ENCODE data around the gene ISM1. TPM values are rescaled to one million over a fixed set of nuclear protein-coding genes. Genes with fewer than 3 reads are reported as not detected.
A peak's percentile ranks its signal among the peaks of the same experiment; 100 is the strongest.

ISM1 gene
- total RNA-seq, 1 experiment from 2014 or later = 0.11 TPM

DNA sequence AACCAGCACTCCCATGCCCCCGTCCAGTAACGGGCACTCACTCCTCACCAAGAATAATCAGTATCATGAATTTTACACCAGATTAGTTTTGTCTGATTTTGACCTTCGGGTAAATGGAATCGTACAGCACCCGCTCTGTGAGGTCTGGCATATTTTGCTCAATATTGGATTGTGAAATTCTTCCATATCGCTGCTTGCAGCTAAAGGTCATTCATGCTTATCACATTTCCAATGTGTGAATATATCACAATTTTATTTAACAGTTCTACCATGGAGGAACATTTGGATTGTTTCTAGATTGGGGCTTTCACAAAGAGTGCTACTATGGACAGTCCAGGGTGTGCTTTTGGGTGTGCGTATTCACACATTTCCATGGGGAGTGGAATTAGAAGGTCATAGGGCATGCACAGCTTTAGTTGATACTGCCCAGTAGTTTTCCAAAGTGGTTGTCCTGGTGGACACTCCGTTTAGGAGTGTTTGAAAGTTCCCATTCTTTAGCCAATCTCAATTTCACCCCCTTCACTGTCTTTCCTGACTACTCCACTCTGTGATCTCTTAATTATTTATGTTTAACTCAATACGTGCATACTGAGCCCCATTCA lies 86.6 kb downstream of the ISM1 start:
- DNase-seq (ENCODE audit: low read depth) = no peak

DNA sequence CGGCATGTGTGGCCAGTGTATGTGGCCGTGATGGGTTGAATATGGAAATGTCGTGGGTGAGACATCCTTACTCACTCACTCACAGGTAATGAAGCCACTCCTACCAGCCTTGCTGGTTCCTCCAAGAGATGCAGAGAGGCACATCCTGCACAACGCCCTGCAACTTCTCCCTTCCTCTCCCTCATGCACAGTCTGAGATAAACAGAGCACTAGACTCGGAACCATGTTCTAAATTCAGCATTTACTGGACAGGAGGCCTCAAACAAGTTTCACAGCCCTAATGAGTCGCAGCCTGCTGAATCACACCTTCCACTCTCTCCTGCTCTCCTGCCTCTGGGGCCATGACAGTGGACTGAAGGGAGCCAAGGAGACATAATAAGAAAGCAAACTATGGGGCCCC lies 91.2 kb downstream of the ISM1 start:
- no peak for DNase-seq (ENCODE audit: low read depth)

DNA sequence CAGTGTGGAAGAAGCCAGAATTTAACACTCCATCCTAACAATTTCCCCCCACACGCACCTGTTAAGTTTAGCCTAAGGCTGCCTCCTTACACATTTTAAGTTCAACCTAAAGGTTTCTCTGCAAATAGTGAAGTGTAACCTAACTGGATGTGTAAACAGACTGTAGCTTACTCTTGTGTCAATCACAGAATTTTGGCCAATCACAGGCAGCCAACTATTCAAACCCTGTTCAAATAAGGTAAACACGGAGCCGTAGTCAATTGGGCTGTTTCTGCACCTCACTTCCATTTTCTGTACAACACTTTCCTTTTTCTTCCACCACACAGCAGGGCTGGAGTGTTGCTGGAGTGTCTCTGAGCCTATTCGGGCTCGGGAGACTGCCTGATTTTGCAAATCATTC lies 92.1 kb downstream of the ISM1 start:
- DNase-seq (ENCODE audit: low read depth) = no peak

DNA sequence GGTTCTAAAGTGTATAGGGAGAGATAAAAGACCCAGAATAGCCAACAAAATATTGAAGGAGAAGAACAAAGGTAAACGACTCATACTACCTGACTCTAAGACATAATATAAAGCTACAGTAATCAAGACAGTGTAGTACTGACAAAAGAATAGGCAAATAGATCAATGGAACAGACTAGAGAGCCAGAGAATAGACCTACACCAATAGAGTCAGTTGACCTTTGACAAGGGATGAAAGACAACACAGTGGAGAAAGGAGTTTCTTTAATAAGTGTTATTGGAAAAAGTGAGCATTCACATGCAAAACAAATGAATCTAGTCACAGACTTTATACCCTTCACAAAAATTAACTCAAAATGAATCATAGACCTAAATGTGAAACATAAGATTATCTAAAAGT lies 96.4 kb downstream of the ISM1 start:
- no peak for DNase-seq (ENCODE audit: low read depth)

DNA sequence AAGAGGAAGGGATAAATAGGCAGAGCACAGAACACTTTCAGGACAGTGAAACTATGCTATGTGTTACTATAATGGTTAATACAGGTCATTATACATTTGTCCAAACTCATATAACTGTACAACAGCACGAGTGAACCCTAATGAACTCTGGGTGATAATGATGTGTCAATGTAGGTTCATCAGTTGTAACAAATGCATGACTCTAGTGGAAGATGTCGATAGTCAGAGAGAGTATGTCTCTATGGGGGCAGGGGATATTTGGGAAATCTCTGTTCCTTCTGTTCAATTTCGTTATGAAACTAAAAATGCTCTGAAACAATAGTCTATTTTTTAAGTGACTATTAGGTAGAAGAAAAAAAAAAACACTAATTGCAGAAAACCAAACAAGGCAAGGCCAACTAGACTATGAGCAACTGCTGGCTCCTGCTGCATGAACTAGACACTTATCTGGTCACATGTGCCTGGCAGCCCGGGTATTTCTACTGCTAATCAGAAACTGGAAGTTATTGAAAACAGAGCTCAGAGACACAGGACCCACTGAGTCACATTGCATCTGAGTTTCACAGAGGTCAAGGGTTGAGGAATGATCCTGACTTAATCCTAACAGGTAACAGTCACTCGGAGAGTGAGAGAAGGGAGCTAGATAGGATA lies 97.9 kb downstream of the ISM1 start:
- DNase-seq (ENCODE audit: low read depth) = no peak

DNA sequence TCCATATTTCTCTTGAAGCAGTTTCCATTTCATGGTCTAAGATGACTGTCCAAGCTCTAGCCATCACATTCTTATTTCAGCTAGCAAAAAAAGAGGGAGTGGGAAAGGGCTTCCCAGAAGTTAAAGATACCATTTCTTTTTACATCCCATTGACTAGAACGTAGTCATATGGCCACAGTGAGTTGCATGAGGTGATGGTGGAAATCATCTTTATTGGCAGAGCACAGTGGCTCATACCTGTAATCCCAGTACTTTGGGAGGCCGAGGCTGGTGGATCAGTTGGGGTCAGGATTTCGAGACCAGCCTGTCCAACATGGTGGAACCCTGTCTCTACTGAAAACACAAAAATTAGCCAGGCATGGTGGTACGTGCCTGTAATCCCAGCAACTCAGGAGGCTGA lies 99.6 kb downstream of the ISM1 start:
- DNase-seq (ENCODE audit: low read depth) = no peak

DNA sequence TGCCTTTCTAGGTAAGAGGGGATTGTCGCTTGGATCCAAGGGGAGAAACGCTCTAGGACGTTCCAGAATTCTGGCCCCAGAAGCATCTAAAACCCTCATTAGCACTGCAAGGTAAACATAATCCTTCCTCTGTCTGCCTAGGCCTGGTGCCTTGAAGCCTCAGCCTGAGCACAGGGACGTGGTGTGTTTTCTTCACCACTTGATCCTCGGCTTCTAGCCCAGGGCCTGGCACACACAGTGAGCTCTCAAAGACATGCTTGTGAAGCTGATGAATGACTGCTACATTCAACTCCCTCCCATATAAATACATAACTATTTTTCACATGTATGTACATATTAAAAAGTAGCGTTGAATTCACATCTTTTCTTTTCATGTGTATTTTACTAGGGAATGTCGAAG lies 100.3 kb downstream of the ISM1 start:
- DNase-seq (ENCODE audit: low read depth) = no peak

DNA sequence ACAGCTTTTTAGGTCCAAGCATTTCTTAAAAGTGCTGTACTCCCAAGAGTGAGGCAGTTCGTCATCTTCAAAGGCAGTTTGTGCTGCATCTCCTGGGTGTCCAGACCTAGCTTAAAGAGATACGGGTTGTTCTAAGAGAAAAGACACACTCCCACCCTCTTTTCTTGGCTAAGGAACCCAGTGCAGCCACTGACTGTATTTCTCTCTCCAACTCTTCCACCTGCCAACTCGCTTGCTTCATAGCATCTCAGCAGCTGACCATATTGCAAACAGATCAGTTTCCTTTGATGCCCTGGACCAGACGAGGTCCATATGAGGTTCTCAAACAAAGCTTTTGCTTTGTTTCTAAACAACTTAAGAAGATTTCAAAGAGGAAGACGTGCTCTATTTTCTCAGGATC lies 101.1 kb downstream of the ISM1 start:
- no peak for DNase-seq (ENCODE audit: low read depth)

DNA sequence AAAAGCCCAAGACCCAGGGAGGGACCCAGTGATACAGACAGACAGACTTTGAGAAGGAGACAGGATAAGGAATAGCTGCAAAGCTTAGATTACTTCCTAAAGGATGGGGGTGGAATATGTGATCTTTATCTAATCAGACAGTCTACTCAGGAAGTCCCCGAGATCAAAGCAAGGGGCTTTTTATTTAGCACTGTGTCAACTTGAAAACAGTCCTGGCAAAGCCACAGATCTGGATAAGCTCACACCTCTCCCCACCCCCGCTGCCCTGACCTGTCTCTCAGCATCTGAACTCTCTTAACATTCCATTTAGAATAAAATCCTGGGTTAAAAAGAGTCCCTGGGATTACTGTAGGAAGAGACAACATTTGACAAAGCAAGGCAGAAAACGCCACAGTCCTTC lies 101.5 kb downstream of the ISM1 start:
- DNase-seq (ENCODE audit: low read depth) = no peak

DNA sequence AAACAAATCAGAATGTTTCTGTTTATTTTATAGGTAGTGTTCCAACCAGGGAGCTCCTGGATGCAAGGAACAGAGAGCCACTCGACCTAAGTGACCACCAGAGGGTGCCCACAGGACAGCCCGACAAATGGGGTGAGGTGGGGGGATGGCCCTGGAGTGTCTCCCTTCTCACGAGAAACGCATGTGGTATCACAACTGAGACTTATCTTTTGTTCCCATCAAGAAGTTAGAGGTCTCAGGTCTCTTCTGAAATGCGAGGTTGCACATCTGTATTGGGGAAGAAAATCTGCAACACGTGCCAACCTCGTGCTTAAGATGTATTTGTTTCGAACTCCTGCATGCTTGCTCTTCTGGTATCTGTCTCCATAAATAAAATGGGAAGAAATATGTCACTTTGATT lies 104.0 kb downstream of the ISM1 start:
- peak; percentile 42 for DNase-seq (ENCODE audit: low read depth)

DNA sequence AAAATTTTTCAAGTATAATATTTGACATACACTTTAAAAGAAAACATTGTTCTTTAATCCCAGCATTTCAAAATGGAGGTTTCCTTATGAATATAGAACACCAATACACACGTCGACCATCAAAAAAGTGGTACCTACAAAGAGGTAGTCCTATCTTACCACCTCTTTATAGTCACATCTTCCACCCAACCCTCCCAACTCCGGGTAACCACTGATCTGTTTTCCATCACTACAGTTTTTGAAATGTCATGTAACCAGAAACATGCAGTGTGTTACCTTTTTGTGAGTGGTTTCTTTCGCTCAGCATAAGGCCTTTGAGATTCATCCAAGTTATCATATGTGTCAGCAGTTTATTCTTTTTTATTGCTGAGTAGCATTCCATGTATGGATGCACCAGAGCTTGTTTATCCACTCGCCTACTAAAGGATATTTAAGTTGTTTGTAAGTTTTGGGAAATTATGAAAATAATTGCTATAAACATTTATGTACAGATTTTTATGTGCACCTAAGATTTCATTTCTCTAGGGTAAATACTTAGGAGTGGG lies 104.8 kb downstream of the ISM1 start:
- DNase-seq (ENCODE audit: low read depth) = no peak

DNA sequence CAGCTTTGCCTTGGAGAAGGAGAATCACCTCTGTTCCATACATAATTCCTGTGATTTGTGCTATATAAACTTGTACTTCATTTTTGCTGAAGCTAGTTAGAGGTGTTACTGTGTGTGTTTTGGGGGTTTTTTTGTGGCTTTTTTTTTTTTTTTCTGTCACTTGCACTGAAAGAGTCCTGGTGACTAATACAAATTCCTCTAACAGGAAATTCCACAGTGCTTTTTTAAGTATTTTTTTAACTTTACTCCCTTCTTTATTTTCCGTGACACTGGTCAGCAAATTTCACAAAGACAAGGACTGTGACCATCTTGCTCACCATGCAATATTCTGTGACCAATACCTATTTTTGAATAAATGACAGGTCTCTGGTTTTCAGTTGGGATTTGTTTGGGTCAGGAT lies 110.5 kb downstream of the ISM1 start:
- peak; percentile 40 for DNase-seq (ENCODE audit: low read depth)

DNA sequence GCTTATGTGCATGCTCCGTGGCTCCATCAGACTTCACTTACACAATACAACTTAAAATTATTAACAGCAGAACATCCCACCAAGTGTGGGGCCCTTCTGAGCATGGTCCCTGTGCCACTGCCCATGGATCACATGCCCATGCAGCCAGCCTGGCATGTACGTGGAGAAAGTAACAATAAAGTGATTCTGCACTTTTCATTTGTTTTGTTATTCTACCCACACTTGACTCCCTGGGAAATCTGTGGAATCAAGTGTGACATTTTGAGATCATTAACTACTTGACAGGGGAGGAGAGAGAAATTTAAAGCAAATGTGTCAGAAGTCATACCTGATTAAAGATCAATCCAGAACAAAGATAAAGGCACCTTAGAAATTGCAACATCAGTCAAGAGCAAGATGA lies 112.0 kb downstream of the ISM1 start:
- DNase-seq (ENCODE audit: low read depth) = no peak

DNA sequence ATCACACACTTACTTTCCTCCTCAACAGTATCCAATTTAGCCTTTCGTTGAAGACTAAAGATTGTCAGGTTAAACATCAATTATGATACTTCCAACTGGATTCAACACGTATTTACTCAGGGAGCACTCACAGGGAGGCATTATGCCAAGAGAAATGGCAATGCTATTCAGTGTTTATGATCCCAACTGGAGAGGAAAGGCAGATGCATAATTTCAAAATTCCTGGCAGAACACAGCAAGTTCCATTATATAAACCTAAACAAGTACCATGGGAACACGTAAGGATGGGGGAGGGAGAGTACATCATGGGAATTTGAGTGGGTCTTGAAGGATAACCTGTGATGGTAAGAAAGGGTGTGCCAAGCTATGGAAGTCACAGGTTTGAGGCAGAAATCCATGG lies 112.7 kb downstream of the ISM1 start:
- no peak for DNase-seq (ENCODE audit: low read depth)

DNA sequence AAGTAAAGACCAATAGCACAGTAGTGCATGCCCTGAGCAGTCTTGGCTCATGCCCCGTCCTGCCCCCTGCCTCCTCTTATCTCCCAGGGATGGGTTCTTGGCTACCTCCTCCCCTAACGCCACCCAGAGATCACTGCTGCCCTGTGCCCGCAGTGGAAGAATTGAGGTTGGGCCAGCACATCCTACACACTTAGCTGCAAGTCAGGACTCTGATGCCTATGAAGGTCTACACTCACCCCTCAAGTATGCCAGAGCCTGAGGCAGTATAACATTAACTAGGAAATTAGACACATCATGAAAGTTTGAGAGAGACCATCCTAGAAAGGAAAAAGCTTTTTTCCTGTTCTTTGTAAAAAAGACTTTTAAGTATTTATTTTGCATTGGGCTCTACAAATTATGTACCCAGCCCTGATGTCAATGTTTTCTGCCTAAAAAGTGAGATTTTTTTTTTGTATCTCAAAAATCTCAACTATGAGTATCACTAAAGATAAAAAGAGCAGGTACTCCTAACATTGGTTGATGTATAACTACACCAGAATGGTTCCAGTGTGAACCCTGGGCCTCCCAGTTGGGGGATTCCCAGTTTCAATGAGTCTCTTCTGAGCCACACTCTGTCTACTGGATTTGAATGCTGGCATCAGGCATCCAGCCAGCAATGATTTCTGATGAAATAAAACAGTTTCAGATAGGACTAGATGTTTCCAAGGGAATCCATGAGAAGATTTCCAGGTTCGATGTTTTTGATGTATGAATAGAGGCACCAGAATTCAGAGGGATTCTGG lies 115.4 kb downstream of the ISM1 start:
- no peak for DNase-seq (ENCODE audit: low read depth)

DNA sequence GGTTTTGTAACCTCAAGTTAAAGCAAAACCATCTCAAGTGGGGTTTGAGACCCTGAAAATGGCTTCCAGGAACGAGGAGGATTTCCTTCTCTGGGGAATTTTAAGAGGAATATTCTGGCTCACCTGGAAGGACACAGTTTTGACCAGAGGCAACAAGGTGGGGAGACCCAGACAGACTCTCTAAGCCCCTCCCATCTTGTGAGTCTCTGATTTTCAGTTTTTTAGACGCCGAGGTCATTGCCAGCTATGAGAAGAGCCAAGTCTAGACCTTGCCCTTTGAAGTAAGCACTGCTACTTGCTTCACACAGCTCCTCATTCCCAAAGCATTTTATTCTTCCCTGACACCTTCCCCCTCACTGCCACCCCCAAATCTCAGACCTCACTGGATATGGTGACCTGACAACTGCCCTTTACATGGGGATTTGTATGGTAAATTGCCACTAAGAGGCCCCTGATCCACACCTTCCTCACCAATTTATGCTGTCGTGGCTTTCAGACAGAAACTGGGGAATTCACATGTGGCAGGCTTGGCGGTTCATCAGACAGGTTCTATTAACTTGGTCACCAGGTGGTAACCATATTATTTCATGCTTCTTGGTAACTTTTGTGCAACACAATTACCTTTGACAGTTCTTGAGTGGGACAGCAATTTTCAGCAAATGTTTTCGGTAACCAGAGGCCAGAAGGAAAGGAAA lies 116.2 kb downstream of the ISM1 start:
- no peak for DNase-seq (ENCODE audit: low read depth)

DNA sequence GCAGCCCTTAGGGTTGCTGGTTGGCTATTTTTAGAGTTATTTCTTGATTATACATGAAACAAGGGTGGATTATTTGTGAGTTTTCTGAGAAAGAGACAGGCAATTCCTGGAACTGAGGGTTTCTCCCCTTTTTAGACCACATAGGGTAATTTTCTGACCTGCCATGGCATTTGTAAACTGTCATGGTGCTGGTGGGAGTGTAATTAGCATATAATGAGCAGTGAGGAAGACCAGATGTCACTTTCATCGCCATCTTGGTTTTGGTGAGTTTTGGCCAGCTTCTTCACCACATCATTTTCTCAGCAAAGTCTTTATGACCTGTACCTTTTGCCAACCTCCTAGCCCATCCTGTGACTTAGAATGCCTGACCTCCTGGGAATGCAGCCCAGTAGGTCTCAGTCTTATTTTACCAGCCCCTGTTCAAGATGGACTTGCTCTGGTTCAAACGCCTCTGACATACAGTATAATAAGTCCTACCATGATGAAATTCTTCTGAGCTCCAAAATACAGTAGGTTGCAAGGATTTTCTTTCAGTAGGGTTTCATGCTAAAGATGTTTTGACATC lies 117.1 kb downstream of the ISM1 start:
- DNase-seq (ENCODE audit: low read depth) = no peak

DNA sequence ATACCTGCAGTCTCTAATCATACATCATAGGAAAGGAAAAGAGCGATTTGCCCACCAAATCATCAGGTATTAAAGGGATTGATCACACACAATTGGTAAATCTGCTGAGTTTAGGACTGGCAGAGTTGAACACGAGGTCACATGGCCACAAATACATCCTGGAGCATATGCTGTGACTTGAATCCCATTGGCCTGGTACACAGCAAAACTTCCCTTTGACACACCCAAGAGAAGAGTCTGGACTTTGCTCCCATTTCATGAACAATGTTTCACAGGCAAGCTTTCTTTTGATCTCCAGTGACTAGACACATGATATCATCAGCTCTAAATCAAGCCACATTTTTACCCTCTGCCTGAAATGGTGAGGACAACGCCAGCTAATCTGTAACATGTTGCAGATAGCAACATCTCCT lies 117.9 kb downstream of the ISM1 start:
- no peak for DNase-seq (ENCODE audit: low read depth)

DNA sequence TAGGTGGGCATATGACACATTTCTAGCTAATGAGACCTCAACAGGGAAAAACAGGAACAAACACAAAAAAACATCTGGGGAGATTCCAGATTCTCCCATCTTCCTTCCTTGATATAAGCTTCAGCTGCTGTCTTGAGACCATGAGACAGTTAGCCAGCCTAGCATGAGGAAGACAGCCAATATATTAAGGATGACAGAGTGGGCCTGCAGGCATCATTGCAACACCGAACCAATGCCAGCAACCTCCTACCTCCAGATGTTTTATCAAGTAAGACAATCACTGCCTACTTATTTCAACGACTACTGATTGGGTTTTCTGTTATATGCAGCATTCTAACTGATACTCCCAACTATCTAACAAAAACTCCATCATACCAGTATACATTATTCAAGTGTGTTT lies 119.0 kb downstream of the ISM1 start:
- DNase-seq (ENCODE audit: low read depth) = no peak

DNA sequence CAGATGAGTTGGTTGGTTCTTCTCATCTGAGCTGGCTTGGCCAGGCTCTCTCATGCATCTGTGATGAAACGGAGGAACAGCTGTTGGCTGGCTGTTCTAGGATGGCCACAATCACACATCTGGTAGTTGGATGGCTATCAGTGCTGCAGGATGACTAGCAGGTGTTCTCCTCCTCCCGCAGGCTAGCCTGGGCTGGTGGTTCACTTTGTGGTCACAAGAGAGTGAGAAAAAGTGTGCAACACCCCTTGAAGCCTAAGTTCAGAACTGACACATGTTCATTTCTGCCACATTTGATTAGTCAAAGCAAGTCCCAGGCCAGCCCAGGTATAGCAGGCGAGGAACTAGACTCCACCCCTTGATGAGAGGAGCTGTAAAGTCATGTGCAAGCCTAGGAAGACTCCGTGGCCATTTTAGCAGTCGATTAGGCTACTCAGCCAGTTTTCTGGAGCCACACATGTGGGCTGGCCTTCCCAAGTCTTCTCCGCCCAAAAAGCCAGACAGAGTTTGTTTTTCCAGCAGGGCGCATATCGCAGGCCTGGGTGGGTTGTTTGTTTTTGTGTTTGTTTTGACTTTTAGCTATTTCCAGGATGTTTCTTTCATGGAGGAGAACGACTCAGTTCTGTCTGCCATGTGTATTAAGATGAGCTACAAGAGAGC lies 120.8 kb downstream of the ISM1 start:
- DNase-seq (ENCODE audit: low read depth) = peak; percentile 40
